HG02571 (cell line): ENCODE data around the gene CGAS.
"Not testable (repeated sequence)": the region's sequence is repeated elsewhere in the genome, so short reads cannot be mapped to it uniquely, and the experiment has no call there.

ENCODE experiments used
- ATAC-seq: cut with Tn5 transposase; IDR thresholded peaks from one replicate; pipeline ENCODE4 v1.9.1; 2021; ENCODE audit warnings: mild to moderate bottlenecking, moderate library complexity; ENCODE audit not compliant: unreplicated experiment

CGAS gene

GRCh38 chr6:73452107-73452461 is at the start of gene CGAS:
Gene CGAS (minus strand): TSS chr6:73452297. CDS start chr6:73452181, 116 bp downstream.
- peak; percentile 73 for ATAC-seq

GRCh38 chr6:73497915-73498314 is 45.8 kb upstream of the CGAS start:
- ATAC-seq, result no peak

- no peak for ATAC-seq
Measured at GRCh38 chr6:73491377-73491776, 39.3 kb upstream of the CGAS start.

- ATAC-seq, result no peak
Measured at GRCh38 chr6:73487473-73487872, 35.4 kb upstream of the CGAS start.

- ATAC-seq, result no peak
Measured at GRCh38 chr6:73484438-73484837, 32.3 kb upstream of the CGAS start.

- no peak for ATAC-seq
Measured at GRCh38 chr6:73481969-73482368, 29.9 kb upstream of the CGAS start.

GRCh38 chr6:73477407-73477806 is 25.3 kb upstream of the CGAS start:
- ATAC-seq, result no peak

GRCh38 chr6:73476723-73477122 is 24.6 kb upstream of the CGAS start:
- no peak for ATAC-seq

- peak; percentile 91 for ATAC-seq
Measured at GRCh38 chr6:73471686-73472290, 19.7 kb upstream of the CGAS start.

GRCh38 chr6:73461537-73462350 is 9.6 kb upstream of the CGAS start, which contains the start of gene MTO1:
Gene MTO1 (plus strand): TSS chr6:73461737. CDS start chr6:73461855, 118 bp downstream.
- peak; percentile 97 for ATAC-seq

- no peak for ATAC-seq
Measured at GRCh38 chr6:73460056-73460455, 8.0 kb upstream of the CGAS start.

GRCh38 chr6:73459474-73459873 is 7.4 kb upstream of the CGAS start:
- not testable (repeated sequence) for ATAC-seq

GRCh38 chr6:73455865-73456629 is 4.0 kb upstream of the CGAS start:
- no peak for ATAC-seq

- ATAC-seq, result peak; percentile 45
Measured at GRCh38 chr6:73451223-73452106, 632 bp downstream of the CGAS start.

- ATAC-seq, result no peak
Measured at GRCh38 chr6:73443555-73443954, 8.5 kb downstream of the CGAS start.

GRCh38 chr6:73435236-73435635 is 16.9 kb downstream of the CGAS start:
- no peak for ATAC-seq

- ATAC-seq, result no peak
Measured at GRCh38 chr6:73421534-73421933, 30.6 kb downstream of the CGAS start.

GRCh38 chr6:73418081-73418741 is 33.9 kb downstream of the CGAS start:
- no peak for ATAC-seq

- no peak for ATAC-seq
Measured at GRCh38 chr6:73413102-73413501, 39.0 kb downstream of the CGAS start.

- ATAC-seq, result no peak
Measured at GRCh38 chr6:73409395-73409794, 42.7 kb downstream of the CGAS start.
